WERI-Rb-1 (cell line): ENCODE data around the gene SERTAD4.
A peak's percentile ranks its signal among the peaks of the same experiment; 100 is the strongest.
"Not testable (repeated sequence)": the region's sequence is repeated elsewhere in the genome, so short reads cannot be mapped to it uniquely, and the experiment has no call there.

ENCODE experiments used
- DNase-seq: peaks from one replicate; pipeline ENCODE4 v3.0.0-alpha.2; 2020
- H3K27ac ChIP-seq: fragments of 250-450 bp; sonication (Bioruptor Pico); 2 replicates; pipeline ENCODE4 v1.5.1; 2020; ENCODE audit warnings: mild to moderate bottlenecking, moderate library complexity
- H3K27me3 ChIP-seq: fragments of 250-450 bp; sonication (Bioruptor Pico); 2 replicates; pipeline ENCODE4 v1.5.1; 2021; ENCODE audit warnings: mild to moderate bottlenecking, low read depth, moderate library complexity; ENCODE audit not compliant: insufficient read depth, severe bottlenecking
- H3K36me3 ChIP-seq: fragments of 250-450 bp; sonication (Bioruptor Pico); 2 replicates; pipeline ENCODE4 v1.5.1; 2020; ENCODE audit warnings: mild to moderate bottlenecking, moderate library complexity
- H3K4me3 ChIP-seq: 2 replicates; pipeline ENCODE4 v1.5.1; 2011; ENCODE audit warnings: low read depth, mild to moderate bottlenecking, control low read depth, low read length
- H3K9me3 ChIP-seq: fragments of 250-450 bp; sonication (Bioruptor Pico); 2 replicates; pipeline ENCODE4 v1.5.1; 2021; ENCODE audit warnings: mild to moderate bottlenecking, moderate library complexity; ENCODE audit not compliant: severe bottlenecking
- CTCF ChIP-seq: IDR thresholded peaks from 2 replicates; pipeline ENCODE4 v1.5.1; 2011; ENCODE audit warnings: low read depth, mild to moderate bottlenecking, control low read depth, inconsistent platforms, low read length

SERTAD4 gene

GRCh38 chr1:210262897-210263272 is 30.3 kb downstream of the SERTAD4 start:
- H3K27ac ChIP-seq: no peak overlapping the region
- H3K4me3 ChIP-seq: no peak overlapping the region
- no peak for DNase-seq
- no peaks in the 10 kb centered on the region for H3K27me3 ChIP-seq
- no peaks in the 10 kb centered on the region for H3K36me3 ChIP-seq
- peaks cover 2% of the 10 kb centered on the region for H3K9me3 ChIP-seq
- TF ChIP-seq CTCF: no peak

- Histone ChIP-seq H3K9me3 (peaks cover 2% of the 10 kb centered on the region), H3K27me3 (no peaks in the 10 kb centered on the region), H3K36me3 (no peaks in the 10 kb centered on the region), H3K27ac (no peak overlapping the region), H3K4me3 (no peak overlapping the region)
- DNase-seq: no peak
- TF ChIP-seq CTCF: no peak
Measured at GRCh38 chr1:210263963-210264362, 31.4 kb downstream of the SERTAD4 start.

- no peak for DNase-seq
- Histone ChIP-seq H3K27me3 (no peaks in the 10 kb centered on the region), H3K9me3 (peaks cover 2% of the 10 kb centered on the region), H3K27ac (no peak overlapping the region), H3K36me3 (no peaks in the 10 kb centered on the region), H3K4me3 (no peak overlapping the region)
- peak; percentile 52; the same call in 1 of the 2 replicates for TF ChIP-seq CTCF
Measured at GRCh38 chr1:210264496-210265380, 32.1 kb downstream of the SERTAD4 start.

- not testable (repeated sequence) for DNase-seq, H3K36me3 ChIP-seq, H3K27ac ChIP-seq, H3K4me3 ChIP-seq, H3K9me3 ChIP-seq, H3K27me3 ChIP-seq
Measured at GRCh38 chr1:210265392-210265955, 32.9 kb downstream of the SERTAD4 start.

GRCh38 chr1:210269981-210270380 is 37.4 kb downstream of the SERTAD4 start:
- Histone ChIP-seq H3K27me3 (no peaks in the 10 kb centered on the region), H3K36me3 (no peaks in the 10 kb centered on the region), H3K9me3 (peaks cover 2% of the 10 kb centered on the region), H3K27ac (no peak overlapping the region), H3K4me3 (no peak overlapping the region)
- no peak for TF ChIP-seq CTCF
- no peak for DNase-seq

GRCh38 chr1:210272666-210273065 is 40.1 kb downstream of the SERTAD4 start:
- no peak for TF ChIP-seq CTCF
- H3K36me3 ChIP-seq: no peaks in the 10 kb centered on the region
- DNase-seq: no peak
- no peak overlapping the region for H3K27ac ChIP-seq
- H3K4me3 ChIP-seq: no peak overlapping the region
- H3K9me3 ChIP-seq: no peaks in the 10 kb centered on the region
- no peaks in the 10 kb centered on the region for H3K27me3 ChIP-seq
